Rectal smooth muscle tissue (tissue), 1 donor: ENCODE measurements around the gene CPB2.

Source experiments
- H3K27ac ChIP-seq: one replicate; pipeline ENCODE4 v1.7.0; 2013; ENCODE audit warnings: low read depth, low read length, inconsistent platforms
- H3K27me3 ChIP-seq: one replicate; pipeline ENCODE4 v1.7.0; 2013; ENCODE audit warnings: low read length; ENCODE audit not compliant: control insufficient read depth, insufficient read depth
- H3K36me3 ChIP-seq: one replicate; pipeline ENCODE4 v1.7.0; 2013; ENCODE audit warnings: low read length; ENCODE audit not compliant: control insufficient read depth, insufficient read depth
- H3K4me1 ChIP-seq: one replicate; pipeline ENCODE4 v1.7.0; 2013; ENCODE audit warnings: low read length; ENCODE audit not compliant: control insufficient read depth, insufficient read depth
- H3K4me3 ChIP-seq: one replicate; pipeline ENCODE4 v1.7.0; 2013; ENCODE audit warnings: low read length
- H3K9ac ChIP-seq: one replicate; pipeline ENCODE4 v1.7.0; 2013; ENCODE audit warnings: low read length

CPB2 gene

DNA sequence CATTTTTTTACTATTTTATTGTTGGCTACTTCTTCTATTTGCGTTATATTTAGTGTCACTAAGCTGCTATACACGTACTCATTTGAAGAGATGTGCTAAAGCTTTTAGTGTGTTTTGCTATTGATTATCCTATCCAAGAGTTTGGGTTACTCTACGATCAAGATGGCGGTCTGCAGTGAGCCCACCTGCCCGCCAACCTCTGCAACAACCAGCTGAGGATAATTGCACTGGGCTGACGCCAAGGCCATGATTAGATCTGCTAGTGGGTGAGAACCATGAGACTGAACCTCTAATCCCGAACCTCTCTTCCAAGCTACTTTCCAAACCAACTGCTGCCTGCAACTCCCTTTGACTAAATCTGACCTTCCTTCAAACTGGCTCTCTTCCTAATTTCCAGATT lies 1.8 kb downstream of the CPB2 start:
- no peaks in the 10 kb centered on the region for H3K36me3 ChIP-seq
- H3K9ac ChIP-seq = no peak overlapping the region
- no peak overlapping the region for H3K27ac ChIP-seq
- no peaks in the 10 kb centered on the region for H3K4me1 ChIP-seq
- H3K4me3 ChIP-seq = no peak overlapping the region
- no peaks in the 10 kb centered on the region for H3K27me3 ChIP-seq

DNA sequence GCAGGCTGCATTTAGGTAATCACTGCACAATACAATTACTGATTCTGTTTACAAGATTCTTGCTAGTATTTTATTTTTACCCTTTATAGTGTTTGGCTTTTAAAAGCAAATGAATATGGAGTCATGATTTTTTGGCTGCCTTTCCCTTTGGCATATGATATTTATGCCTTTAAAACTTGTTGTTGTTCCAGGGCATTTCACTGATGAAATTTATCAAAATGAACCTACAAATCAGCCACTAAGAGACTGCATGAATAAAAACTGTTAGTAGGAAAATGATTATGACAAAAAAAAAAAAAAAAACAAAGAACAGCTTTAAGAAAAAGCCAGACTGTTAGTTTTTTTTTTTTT lies 2.6 kb downstream of the CPB2 start:
- Histone ChIP-seq H3K27ac (no peak overlapping the region), H3K36me3 (no peaks in the 10 kb centered on the region), H3K9ac (no peak overlapping the region), H3K27me3 (no peaks in the 10 kb centered on the region), H3K4me1 (no peaks in the 10 kb centered on the region), H3K4me3 (no peak overlapping the region)

DNA sequence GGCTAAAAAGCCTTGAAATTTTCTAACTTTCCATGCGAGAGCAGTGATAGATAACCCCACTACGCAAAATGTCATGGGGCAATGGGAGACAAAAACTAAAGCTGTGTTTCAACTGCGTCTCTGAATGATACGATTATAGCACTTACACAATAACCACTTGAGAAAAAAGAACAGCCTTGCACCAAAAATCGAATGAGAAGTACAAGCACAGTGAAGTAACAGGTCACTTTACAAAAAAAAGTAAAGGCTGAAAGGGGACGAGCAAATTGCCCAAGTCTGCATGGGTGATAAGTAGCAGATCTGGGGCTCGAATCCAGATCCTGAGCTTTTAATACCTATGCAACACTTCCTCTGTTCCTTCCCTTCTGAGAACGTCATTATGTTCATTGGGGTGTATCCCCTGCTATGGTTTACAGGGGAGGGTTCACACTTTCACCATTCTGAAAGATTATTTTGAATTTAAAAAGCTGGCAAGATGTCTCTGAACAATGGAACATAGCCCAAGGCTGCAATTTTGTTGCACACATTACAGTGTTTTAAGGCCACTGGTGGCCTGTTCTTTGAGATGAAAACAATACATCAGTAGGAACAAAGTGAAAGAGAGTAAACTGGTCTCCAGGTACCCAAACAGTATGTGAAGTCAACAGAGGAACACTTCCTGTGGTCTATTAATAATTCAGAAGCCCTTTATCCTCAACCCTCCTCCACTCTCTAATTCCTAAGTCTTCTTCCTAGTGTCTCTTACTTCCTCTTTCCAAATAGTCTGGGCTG lies 3.2 kb downstream of the CPB2 start:
- no peaks in the 10 kb centered on the region for H3K4me1 ChIP-seq
- no peak overlapping the region for H3K27ac ChIP-seq
- H3K36me3 ChIP-seq = no peaks in the 10 kb centered on the region
- no peak overlapping the region for H3K4me3 ChIP-seq
- no peaks in the 10 kb centered on the region for H3K27me3 ChIP-seq
- no peak overlapping the region for H3K9ac ChIP-seq

DNA sequence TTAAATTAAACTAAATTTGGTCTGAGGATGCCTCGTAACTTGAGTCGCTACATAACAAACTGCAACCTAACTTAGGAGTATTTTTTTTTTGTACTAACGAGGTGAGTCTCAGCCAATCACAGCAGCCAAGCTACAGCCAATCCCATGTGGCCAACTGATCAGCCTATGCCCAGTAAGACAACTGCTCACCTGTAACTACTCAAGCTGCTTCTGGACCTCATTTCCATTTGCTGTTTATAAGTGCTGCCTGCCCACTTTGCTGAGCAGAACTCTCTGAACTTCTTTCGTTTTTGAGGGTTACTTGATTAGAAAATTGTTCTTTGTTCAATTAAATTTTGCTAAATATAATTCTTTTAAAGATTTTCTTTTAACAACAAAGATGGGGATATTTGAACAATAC lies 3.8 kb downstream of the CPB2 start:
- H3K36me3 ChIP-seq = no peaks in the 10 kb centered on the region
- H3K9ac ChIP-seq = no peak overlapping the region
- no peaks in the 10 kb centered on the region for H3K4me1 ChIP-seq
- no peak overlapping the region for H3K4me3 ChIP-seq
- H3K27ac ChIP-seq = no peak overlapping the region
- H3K27me3 ChIP-seq = no peaks in the 10 kb centered on the region

DNA sequence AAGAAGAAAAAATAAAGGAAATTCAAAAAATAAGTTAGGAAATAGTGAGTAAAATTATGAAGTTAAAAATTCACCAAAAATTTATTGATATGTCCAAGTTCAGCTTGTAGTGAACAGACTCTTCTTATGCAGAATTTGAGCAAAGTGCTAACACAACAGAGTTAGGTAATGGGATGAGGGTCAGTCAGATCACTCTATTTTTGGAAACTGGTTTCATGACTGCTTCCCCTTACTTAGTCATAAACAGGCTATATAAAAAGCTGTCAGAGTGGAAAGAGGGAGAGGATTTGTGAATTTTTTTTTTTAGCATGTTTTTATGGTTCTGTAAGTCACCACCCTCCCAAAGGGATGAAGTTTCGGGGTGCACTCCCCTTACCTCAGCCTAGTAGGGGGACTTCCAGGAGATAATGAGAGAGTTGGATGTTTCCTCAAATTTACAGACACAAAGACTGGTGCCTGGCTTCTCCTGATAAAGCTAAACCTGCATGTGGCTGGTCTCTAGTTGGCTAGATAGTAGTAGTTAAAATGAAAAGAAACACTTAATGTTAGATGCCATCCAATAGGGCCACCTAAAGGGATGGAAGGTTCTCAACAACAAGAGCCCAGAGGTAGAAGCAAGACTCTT lies 4.5 kb downstream of the CPB2 start:
- no peak overlapping the region for H3K4me3 ChIP-seq
- H3K27ac ChIP-seq = no peak overlapping the region
- H3K4me1 ChIP-seq = no peaks in the 10 kb centered on the region
- no peaks in the 10 kb centered on the region for H3K27me3 ChIP-seq
- no peaks in the 10 kb centered on the region for H3K36me3 ChIP-seq
- no peak overlapping the region for H3K9ac ChIP-seq

DNA sequence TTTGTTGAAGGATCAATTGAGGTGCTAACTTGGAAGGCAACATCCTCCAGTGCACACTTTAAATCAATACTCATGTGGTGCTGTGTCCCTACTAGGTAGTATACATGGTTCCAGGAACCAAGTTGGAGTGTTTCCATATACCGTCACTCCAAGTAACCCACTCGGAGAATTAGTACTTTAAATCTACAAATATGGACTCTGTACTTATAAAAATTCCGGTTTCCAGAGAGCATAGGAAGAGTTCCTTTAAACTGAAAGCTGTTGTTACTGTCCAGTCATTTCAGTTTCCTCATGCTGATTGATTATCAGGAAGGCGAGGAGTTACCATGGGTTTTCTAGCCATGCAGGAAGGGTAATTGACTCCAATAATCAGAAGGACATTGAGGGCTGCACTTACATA lies 7.2 kb downstream of the CPB2 start:
- Histone ChIP-seq H3K27me3 (no peaks in the 10 kb centered on the region), H3K36me3 (no peaks in the 10 kb centered on the region), H3K27ac (no peak overlapping the region), H3K4me3 (no peak overlapping the region), H3K9ac (no peak overlapping the region), H3K4me1 (no peaks in the 10 kb centered on the region)

DNA sequence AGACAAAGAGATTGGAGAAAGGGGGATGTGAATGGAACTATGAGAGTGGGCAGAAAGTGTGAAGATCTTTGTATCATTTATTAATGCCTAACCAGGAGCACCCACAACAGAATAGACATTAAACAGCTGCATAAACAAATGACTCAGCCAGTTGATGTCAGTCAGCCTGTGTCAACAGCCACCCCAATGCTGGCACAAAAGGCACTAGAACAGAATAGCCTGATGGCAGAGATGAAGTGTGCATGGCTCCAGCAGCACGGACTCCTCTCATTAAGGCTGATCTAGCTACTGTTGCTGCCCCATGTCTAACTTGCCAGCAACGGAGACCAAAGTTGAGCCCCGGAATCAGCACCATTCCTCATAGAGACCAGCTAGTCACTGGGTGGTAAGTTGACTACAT lies 7.8 kb downstream of the CPB2 start:
- Histone ChIP-seq H3K36me3 (no peaks in the 10 kb centered on the region), H3K27ac (no peak overlapping the region), H3K27me3 (no peaks in the 10 kb centered on the region), H3K4me3 (no peak overlapping the region), H3K4me1 (no peaks in the 10 kb centered on the region), H3K9ac (no peak overlapping the region)

DNA sequence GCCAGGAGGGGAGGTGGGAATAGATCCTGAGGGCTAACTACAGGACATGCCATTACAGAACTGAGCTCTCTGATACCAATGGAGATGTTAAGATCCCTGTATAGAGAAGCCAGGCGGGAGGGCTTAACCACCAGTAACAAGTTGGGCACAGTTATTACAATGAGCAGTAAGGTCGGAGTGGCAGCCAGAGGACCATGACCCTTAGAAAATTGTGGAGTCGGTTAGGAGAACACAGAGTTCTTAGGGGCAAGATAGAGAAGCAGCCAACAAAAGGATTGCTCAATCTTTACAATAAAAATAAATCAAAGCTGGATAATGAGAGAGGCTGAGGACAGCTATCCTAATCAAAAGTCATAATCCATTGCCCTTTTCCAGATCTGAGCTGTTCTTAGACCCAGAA lies 10.4 kb downstream of the CPB2 start:
- Histone ChIP-seq H3K27me3 (no peaks in the 10 kb centered on the region), H3K9ac (no peak overlapping the region), H3K36me3 (no peaks in the 10 kb centered on the region), H3K4me3 (no peak overlapping the region), H3K4me1 (no peaks in the 10 kb centered on the region), H3K27ac (no peak overlapping the region)

DNA sequence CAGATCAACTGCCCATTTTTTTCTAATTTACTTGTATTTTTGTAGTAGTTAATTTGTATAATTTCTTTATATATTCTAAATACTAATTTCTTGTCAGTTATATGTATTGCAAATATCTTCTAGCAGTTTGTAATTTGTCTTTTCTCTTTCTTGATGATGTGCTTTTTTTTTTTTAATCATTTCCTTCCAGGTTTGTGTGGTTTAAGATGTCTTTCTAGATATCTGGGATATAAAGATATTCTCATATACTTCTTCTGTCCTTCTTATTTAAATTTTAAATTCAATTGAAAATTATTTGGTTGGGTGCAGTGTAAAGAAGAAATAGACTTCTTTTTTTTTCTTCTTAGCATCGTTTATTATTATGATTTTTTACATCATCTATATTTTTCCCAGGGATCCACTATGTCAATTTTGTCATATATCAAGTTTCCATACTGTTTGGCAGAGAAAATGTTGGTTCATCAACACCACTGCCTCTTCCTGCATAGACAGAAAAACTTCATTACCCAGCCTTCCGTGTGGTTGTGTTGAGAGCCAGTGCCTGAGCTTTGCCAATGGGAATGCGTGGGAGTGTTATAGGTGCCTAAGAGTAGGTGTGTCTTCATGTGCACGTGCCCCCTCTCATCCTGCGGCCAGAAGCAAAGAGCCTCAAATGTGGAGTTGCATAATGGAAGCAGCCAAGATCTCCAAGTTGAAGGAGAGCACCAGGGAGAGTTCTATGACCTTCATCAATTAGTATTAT lies 15.8 kb downstream of the CPB2 start:
- H3K9ac ChIP-seq = no peak overlapping the region
- H3K27me3 ChIP-seq = no peaks in the 10 kb centered on the region
- no peaks in the 10 kb centered on the region for H3K4me1 ChIP-seq
- no peak overlapping the region for H3K27ac ChIP-seq
- H3K36me3 ChIP-seq = no peaks in the 10 kb centered on the region
- no peak overlapping the region for H3K4me3 ChIP-seq

DNA sequence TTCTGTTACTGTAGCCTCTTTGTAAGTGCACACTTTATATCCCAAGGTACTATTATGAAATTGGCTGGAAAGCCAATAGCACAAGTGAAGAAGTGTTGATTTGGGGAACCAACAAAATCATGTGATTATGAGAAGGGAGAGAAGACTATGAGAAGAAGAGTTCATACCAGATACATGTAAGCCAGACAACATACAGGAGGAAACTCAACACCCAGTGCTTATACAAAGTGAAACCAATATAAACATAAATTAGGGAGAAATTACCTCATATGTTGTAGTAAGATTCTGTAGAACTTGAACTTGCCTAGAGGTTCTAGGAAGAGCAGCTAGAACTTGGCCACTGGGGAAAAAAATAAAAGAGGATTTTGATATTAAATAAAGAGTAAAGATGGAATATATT lies 17.4 kb downstream of the CPB2 start:
- no peaks in the 10 kb centered on the region for H3K4me1 ChIP-seq
- no peak overlapping the region for H3K9ac ChIP-seq
- no peak overlapping the region for H3K4me3 ChIP-seq
- H3K27ac ChIP-seq = no peak overlapping the region
- no peaks in the 10 kb centered on the region for H3K36me3 ChIP-seq
- H3K27me3 ChIP-seq = no peaks in the 10 kb centered on the region

DNA sequence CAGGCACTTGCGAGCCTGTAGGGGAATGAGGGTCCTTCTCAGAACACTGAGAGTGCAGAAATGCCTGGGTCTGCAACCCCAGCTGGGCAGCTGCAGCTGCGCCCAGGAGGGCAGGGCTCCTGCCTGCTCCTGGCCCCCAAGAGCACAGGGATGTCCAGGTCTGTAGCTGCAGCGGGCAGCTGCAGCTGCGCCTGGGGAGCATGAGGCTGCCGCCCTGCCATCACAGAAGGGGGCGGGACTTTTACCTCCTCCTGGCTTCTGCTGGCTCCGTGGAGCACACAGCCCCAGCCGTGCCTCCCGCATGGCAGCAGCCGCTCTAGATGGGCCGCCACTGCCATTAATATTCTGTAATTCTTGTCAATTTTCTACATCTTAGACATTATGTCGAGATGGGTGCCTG lies 17.8 kb downstream of the CPB2 start:
- Histone ChIP-seq H3K36me3 (no peaks in the 10 kb centered on the region), H3K27ac (no peak overlapping the region), H3K27me3 (no peaks in the 10 kb centered on the region), H3K4me3 (no peak overlapping the region), H3K4me1 (no peaks in the 10 kb centered on the region), H3K9ac (no peak overlapping the region)

DNA sequence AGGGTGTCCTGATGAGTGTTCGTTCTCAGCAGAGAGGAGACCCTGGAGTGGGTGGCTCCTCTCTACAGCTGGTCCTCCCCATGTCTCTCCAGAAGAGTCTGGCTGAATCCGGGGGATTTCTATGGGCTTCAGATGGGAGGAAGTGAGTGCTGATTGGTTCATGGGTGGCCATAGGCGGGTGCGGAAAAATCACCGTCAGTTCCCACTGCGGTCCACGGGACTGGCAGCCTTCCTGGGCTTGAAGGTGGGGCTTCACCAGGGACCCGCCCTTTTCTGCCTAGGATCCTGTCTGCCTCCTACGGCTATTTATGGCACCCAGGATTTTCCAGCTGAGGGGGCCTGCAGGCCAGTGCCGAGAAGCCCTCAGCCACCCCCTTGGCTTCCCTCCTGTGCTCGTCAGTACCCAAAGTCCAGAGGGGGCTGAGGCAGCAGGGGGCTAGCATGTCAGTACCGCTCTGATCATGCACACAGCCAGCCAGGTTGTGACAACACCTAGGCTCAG lies 18.4 kb downstream of the CPB2 start:
- H3K36me3 ChIP-seq = no peaks in the 10 kb centered on the region
- H3K27ac ChIP-seq = no peak overlapping the region
- H3K9ac ChIP-seq = no peak overlapping the region
- no peaks in the 10 kb centered on the region for H3K4me1 ChIP-seq
- H3K4me3 ChIP-seq = no peak overlapping the region
- no peaks in the 10 kb centered on the region for H3K27me3 ChIP-seq
